ENCODE measurements around the gene ZNG1B.
"Not testable (repeated sequence)": the region's sequence is repeated elsewhere in the genome, so short reads cannot be mapped to it uniquely, and the experiment has no call there.

DNA sequence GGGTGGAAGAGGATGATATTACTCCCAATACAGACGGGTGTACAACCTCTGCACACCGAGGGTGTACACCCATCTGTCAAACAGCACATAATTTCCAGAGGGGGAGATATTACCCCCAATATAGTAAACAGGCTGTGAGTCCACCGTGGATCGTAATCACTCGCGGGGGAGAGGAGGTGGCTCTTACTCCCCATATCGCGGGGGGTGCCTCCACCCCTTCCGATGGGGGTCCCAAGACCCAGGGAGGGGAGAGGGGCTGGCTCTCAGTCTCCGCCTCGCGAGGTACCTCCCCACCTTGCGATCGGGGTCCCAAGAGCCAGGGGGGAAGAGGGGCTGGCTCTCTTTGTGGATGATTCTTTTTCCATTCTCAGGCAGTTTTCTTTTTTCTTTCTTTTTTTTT is 74.4 kb downstream of the ZNG1B start:
- TF ChIP-seq POLR2A (IDR thresholded peaks at IDR 0.05): not testable (repeated sequence)
- TF ChIP-seq, protein P1, sequence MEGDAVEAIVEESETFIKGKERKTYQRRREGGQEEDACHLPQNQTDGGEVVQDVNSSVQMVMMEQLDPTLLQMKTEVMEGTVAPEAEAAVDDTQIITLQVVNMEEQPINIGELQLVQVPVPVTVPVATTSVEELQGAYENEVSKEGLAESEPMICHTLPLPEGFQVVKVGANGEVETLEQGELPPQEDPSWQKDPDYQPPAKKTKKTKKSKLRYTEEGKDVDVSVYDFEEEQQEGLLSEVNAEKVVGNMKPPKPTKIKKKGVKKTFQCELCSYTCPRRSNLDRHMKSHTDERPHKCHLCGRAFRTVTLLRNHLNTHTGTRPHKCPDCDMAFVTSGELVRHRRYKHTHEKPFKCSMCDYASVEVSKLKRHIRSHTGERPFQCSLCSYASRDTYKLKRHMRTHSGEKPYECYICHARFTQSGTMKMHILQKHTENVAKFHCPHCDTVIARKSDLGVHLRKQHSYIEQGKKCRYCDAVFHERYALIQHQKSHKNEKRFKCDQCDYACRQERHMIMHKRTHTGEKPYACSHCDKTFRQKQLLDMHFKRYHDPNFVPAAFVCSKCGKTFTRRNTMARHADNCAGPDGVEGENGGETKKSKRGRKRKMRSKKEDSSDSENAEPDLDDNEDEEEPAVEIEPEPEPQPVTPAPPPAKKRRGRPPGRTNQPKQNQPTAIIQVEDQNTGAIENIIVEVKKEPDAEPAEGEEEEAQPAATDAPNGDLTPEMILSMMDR (IDR thresholded peaks at IDR 0.05): not testable (repeated sequence)
